Left ventricle myocardium inferior (tissue), 1 donor: ENCODE results near the gene TMEM235. TPM values are rescaled to one million over a fixed set of nuclear protein-coding genes. Genes with fewer than 3 reads are reported as not detected.

ENCODE experiments used
- DNase-seq: peaks from one replicate; pipeline ENCODE4 v3.0.0-alpha.2; 2020
- H3K27ac ChIP-seq: fragments of 200-600 bp; replicated peaks from 2 replicates; pipeline ENCODE4 v1.8.0; 2021
- H3K27me3 ChIP-seq: fragments of 200-600 bp; 2 replicates; pipeline ENCODE4 v1.8.0; 2021; ENCODE audit warnings: low read depth
- H3K36me3 ChIP-seq: fragments of 200-600 bp; 2 replicates; pipeline ENCODE4 v1.8.0; 2021
- H3K4me1 ChIP-seq: fragments of 200-600 bp; 2 replicates; pipeline ENCODE4 v1.8.0; 2021
- H3K4me3 ChIP-seq: fragments of 200-600 bp; 2 replicates; pipeline ENCODE4 v1.8.0; 2021; ENCODE audit warnings: mild to moderate bottlenecking, moderate library complexity
- H3K9me3 ChIP-seq: fragments of 200-600 bp; replicated peaks from 2 replicates; pipeline ENCODE4 v1.8.0; 2021
- CTCF ChIP-seq: fragments of 200-600 bp; IDR thresholded peaks from 2 replicates; pipeline ENCODE4 v1.8.0; 2021; ENCODE audit warnings: antibody characterized with exemption, mild to moderate bottlenecking, borderline replicate concordance
- intact Hi-C: fragments of 100-400 bp; cut with micrococcal nuclease; formaldehyde crosslinking; loops from one replicate; pipeline ENCODE4 v1.11.0; 2022
- total RNA-seq: library from RNA; stranded (reverse); fragmentation: NEBNext Ultra II Directional; extraction: Animal tissue kit (Norgen Biotek cat#: 25700); gene quantifications from one replicate; pipeline ENCODE4 v1.2.1, GENCODE V29; 2021
- donor health status: DM: no; HTN: yes; CAD: no; lungs with severe emphysema.

The TMEM235 gene
- total RNA-seq, 1 donor from 2014 or later, result not detected

- TF ChIP-seq CTCF, result no peak
Measured at GRCh38 chr17:78271419-78272170, 40.2 kb downstream of the TMEM235 start.

GRCh38 chr17:78272181-78272913 lies 40.9 kb downstream of the TMEM235 start:
- Histone ChIP-seq H3K27me3 (peaks cover 42% of the 10 kb centered on the region), H3K4me3 (no peak overlapping the region), H3K4me1 (peaks cover 11% of the 10 kb centered on the region), H3K36me3 (no peaks in the 10 kb centered on the region), H3K27ac (no peak overlapping the region), H3K9me3 (no peaks in the 10 kb centered on the region)
- peak; percentile 61 for DNase-seq
- intact Hi-C loops, result no loop called here
- no peak for TF ChIP-seq CTCF

More at GRCh38 chr17:78271419-78272170, 40.2 kb downstream of the TMEM235 start:
- Histone ChIP-seq H3K36me3 (no peaks in the 10 kb centered on the region), H3K4me3 (no peak overlapping the region), H3K4me1 (peaks cover 11% of the 10 kb centered on the region), H3K9me3 (no peaks in the 10 kb centered on the region), H3K27me3 (peaks cover 42% of the 10 kb centered on the region), H3K27ac (no peak overlapping the region)
- no peak for DNase-seq
- intact Hi-C loops, result no loop called here

GRCh38 chr17:78272914-78273258 lies 41.5 kb downstream of the TMEM235 start:
- peaks cover 42% of the 10 kb centered on the region for H3K27me3 ChIP-seq
- peaks cover 11% of the 10 kb centered on the region for H3K4me1 ChIP-seq
- intact Hi-C loops, result no loop called here
- no peak overlapping the region for H3K27ac ChIP-seq
- no peak for DNase-seq
- no peaks in the 10 kb centered on the region for H3K9me3 ChIP-seq
- H3K4me3 ChIP-seq, result no peak overlapping the region
- TF ChIP-seq CTCF, result no peak
- no peaks in the 10 kb centered on the region for H3K36me3 ChIP-seq

- peaks cover 42% of the 10 kb centered on the region for H3K27me3 ChIP-seq
- no peaks in the 10 kb centered on the region for H3K36me3 ChIP-seq
- no peaks in the 10 kb centered on the region for H3K9me3 ChIP-seq
- no peak overlapping the region for H3K27ac ChIP-seq
- H3K4me1 ChIP-seq, result peaks cover 11% of the 10 kb centered on the region
- no peak for TF ChIP-seq CTCF
- intact Hi-C loops, result no loop called here
- H3K4me3 ChIP-seq, result no peak overlapping the region
- no peak for DNase-seq
Measured at GRCh38 chr17:78273813-78274212, 42.4 kb downstream of the TMEM235 start.

- H3K27ac ChIP-seq, result no peak overlapping the region
- H3K4me1 ChIP-seq, result peaks cover 11% of the 10 kb centered on the region
- H3K9me3 ChIP-seq, result no peaks in the 10 kb centered on the region
- no peak for DNase-seq
- no peak for TF ChIP-seq CTCF
- H3K27me3 ChIP-seq, result peaks cover 27% of the 10 kb centered on the region
- no peak overlapping the region for H3K4me3 ChIP-seq
- no peaks in the 10 kb centered on the region for H3K36me3 ChIP-seq
- intact Hi-C loops, result no loop called here
Measured at GRCh38 chr17:78275355-78275754, 43.9 kb downstream of the TMEM235 start.
